ENCODE measurements around the gene SSPN.

DNA sequence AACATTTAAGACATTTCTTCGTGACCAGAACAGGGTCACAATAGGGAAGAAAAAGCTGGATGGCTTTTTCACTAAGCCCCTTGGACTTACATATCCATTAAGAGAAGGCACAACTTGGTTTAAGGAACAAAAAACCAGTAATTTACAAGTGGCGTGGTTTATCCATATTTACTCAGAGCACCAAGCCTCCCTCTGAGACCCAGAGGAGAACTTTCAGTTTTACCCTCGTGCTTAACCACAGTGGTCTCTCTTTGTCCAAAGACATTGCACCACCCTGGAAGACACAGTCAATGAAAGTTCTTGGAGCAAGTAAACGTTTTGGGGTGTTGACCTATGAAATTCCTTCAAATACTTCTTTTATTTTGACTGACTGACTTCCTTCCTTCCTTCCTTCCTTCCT, 52.5 kb downstream of the SSPN start:
- TF ChIP-seq, protein P1, sequence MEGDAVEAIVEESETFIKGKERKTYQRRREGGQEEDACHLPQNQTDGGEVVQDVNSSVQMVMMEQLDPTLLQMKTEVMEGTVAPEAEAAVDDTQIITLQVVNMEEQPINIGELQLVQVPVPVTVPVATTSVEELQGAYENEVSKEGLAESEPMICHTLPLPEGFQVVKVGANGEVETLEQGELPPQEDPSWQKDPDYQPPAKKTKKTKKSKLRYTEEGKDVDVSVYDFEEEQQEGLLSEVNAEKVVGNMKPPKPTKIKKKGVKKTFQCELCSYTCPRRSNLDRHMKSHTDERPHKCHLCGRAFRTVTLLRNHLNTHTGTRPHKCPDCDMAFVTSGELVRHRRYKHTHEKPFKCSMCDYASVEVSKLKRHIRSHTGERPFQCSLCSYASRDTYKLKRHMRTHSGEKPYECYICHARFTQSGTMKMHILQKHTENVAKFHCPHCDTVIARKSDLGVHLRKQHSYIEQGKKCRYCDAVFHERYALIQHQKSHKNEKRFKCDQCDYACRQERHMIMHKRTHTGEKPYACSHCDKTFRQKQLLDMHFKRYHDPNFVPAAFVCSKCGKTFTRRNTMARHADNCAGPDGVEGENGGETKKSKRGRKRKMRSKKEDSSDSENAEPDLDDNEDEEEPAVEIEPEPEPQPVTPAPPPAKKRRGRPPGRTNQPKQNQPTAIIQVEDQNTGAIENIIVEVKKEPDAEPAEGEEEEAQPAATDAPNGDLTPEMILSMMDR (IDR thresholded peaks at IDR 0.05; ENCODE audit: insufficient read depth, low read length, poor library complexity, severe bottlenecking): no peak
- TF ChIP-seq EZH2phosphoT487 (conservative IDR thresholded peaks at IDR 0.05; ENCODE audit: low read length): no peak
